Non-pigmented ciliary epithelial cell (primary cell): ENCODE measurements around the gene NUDT14.

Source experiments
- DNase-seq: peaks from one replicate; pipeline ENCODE4 v3.0.0-alpha.2; 2010; ENCODE audit warnings: low read depth

NUDT14 gene

DNA sequence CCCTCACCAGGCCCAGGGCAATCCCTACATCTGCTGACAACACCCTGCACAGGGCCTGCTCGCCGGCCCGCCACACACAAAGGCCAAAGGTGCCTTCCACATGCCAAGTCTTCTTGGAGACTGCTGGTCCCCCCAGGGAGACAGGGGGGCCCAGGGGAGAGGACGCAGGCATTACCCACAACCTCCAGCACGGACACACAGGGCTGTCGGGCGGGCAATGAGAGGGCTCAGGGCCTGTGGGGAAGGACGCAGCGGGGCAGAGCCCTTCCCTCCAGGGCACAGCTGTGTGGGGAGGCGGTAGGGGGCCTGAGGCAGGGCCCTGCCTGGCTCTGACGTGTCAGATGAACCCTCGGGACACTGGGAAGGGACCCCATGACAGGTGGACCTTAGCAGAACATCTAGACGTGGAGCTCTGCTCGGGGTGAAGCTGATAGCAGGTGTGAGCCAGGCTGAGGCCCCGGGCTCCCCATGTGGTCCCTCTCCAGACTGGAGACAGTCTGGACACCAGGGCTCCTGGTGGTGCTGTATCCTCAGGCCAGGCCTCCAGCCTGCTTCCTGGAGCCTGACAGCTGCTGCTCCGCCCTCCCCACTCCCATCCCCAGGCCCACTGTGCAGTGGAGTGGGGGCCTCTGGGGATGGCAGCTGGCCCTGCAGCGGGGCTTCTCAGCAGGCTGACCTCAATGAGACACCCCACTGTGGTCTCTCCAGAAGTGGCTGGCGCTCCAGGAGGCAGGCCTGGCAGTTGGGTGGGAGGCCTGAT lies 31.6 kb upstream of the NUDT14 start:
- DNase-seq = no peak

DNA sequence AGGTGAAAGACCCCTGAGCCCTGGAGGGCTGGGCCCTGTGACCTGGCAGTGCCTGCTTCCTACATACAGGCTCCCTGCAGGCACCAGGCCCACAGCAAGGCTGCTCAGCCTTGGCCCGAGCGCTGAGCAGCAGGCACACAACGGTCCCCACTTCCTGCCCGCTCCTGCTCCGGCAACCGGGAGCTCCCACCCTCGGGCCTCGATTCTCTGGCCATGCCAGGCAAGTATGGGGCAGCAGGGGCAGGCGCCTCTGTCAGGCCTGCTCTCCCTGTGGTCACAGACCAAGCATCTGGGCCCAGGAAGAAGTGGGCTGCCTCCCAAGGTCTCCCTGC lies 30.6 kb upstream of the NUDT14 start:
- DNase-seq = no peak

DNA sequence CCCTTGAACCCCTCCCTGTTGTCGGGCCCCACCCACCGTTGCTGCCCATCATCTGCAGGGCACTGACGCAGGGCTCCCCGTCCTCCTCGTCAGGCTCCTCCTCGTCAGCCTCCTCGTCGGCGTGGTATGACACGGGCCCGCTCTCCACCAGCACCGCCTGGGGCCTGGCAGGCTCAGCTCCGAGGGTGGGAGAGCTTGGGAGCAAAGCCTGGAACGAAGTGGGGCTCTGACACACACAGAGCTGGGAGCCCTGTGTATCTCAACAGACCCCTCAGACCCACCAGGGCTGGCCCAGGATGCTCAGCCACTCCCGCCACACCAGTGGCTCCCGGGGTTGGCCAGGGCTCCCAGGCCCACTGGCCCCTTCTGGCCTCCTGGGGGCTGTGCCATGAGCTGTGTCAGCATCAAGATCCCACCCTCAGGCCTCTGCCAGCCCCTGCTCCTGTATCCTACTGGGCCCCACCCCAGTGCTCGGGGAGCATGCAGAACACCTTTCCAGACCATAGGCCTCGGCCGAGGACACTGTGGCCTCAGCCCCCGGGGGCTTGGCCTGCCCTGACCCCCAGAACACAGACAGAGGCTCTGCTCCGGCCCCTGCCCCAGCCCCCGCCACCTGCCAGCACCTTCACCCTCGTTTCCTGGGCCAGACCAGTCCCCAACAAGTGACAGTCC lies 30.1 kb upstream of the NUDT14 start:
- no peak for DNase-seq

DNA sequence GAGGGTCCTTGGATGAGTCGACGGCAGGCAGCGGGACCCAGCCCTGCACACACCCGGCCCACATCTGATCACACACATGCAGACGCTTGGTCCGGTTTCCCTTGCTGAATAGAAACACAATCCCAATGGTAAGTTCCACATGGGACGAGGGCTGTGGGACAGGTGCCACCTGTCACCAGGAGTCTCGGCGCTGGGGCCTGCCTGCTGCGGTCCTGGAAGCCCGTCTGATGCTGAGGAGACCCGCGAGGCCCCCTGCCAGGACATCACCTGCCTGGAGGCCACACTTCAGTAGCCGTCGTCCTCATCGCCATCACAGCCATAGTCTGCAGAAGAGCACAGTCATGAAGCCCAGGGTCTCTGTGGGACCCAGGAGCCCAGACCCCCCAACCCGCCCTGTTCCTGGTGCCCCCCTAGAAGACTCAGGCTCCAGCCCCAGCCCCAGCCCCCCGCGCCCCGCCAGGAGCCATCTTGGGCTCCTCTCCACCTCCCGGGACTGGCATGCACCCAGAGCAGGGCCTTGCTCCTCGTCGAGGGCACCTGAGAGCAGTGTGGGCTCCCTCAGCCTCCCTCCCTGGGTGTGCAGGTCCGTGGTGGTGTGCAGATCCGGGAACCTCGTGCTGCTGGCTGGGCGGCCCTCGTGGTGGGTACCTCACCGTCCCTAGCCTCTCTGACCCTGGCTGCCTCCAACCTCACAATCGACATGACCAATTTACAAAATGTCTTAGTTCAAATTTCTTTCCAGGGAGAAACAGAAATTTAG lies 29.3 kb upstream of the NUDT14 start:
- no peak for DNase-seq

DNA sequence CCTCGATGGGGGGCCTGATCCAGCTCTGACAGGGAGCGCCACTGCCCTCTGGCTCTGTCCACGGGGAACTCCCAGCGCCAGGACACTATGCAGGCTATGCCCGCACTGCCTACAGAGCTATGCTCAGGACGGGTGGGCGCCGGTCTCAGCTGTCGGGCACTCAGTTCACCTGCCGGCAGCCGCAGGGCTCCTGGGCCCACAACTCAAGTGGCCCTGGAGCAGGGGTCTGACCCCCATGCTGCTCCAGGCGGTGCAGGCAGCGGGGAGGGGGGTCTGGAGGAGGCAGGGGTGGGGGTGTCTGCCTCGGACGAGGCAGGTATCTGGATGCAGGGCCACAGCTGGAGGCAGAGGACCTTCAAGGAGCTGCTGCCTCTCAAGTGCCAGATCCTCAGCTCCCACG lies 28.5 kb upstream of the NUDT14 start:
- no peak for DNase-seq

DNA sequence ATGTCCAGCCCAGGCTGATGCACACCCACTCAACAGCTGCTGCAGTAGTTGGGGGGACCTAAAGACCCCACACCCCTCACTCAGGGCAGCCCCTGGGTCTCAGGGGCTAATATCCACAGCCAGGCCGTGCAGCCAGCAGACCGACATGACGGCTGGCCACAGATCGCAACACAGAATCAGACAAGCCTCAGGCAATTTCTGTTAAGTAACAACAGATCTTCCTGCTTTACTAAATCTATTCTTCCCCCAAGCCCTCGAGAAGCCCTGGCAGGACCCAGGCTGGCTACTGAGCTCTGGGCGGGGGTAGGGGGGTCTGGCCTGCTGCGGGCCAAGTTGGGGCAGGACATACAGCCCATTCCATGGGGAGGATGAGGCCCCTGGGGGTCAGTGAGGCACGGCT lies 28.0 kb upstream of the NUDT14 start:
- DNase-seq = no peak

DNA sequence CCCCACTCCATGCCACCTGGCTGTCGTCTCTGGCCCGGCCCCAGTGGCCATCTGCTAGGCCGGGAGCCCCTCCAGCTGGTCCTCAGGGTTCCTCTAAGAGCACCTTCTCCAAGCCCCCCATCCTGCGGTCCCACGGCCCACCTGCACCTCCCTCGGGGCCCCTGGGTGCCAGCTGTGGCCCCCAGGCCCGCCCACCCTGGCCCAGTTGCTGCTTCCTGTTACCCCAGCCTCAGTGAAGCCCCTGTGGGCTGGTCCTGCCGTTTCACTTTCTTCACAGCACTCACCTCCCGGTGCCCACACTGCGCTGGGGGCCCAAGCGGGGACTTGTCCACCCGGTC lies 27.6 kb upstream of the NUDT14 start:
- no peak for DNase-seq

DNA sequence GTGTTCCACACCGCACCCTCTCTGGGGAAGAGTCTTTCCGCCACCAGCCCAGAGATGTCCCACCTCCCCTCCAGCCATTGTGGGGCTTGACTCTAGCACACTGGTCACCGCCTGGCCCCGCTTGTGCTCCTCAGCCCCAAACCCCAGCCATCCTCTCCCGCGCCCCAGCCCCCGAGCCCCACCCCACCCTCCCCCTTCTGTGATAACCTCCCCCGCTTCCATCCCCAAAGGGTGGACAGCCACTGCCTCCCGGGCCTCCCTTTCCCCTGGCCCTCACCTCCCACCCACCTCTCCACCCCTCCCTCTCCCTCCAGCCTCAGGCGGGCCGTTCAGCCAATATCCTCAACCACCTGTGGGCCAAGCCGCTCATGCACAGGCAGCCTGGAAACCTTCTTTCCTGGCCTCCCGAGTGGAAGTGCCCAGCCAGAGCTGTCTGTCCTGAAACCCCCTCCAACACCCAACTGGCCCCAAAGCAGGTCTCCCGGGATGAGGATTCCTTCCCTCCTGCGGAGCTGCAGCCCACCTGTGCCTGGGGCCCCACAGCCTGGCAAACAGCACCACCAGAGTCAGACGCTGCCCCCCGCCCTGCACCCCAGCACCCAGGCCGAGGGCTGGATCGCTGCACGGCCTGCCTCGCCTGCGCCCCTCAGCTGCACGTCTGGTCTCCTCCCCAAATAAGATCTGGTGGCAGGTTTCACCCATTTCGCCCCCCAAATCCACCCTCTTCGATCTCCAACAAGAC lies 27.1 kb upstream of the NUDT14 start:
- no peak for DNase-seq

DNA sequence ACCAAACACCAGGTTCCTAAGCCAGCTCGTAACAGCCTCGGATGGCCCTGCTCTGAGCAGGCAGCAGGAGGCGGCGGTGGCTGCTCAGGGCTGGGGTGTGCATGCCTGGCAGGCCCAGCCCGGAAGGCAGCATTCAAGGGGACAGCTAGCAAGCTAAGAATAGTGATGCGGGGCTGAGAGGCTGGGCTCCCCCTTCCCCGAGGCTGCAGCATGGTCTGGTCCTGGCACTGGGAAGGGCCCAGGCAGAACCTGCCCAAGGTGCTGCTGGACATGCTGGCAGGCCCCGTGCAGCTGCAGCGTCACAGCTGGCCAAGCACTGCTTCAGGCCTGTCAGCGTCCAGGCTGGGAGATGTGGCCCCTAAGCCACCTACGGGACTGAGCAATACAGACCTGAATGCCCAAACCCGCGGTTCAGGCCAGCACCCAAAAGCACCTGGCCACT lies 26.4 kb upstream of the NUDT14 start:
- no peak for DNase-seq

DNA sequence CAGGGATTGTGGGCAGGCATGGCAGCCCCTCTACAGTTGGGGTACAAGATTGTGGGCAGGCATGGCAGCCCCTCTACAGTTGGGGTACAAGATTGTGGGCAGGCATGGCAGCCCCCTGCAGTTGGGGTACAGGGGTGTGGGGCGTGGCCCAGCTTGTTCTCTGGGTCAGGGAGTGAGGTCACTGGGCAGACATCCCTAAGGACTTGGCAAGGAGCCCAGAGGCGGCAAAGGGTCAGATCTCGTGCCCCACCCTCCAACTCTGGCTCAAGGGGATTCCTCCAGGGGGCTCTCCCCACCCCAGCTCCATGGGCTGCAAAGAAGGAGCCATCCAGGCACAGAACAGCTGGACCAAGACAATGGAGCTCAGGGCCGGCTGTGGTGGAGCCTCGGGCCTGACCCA lies 25.8 kb upstream of the NUDT14 start:
- no peak for DNase-seq

DNA sequence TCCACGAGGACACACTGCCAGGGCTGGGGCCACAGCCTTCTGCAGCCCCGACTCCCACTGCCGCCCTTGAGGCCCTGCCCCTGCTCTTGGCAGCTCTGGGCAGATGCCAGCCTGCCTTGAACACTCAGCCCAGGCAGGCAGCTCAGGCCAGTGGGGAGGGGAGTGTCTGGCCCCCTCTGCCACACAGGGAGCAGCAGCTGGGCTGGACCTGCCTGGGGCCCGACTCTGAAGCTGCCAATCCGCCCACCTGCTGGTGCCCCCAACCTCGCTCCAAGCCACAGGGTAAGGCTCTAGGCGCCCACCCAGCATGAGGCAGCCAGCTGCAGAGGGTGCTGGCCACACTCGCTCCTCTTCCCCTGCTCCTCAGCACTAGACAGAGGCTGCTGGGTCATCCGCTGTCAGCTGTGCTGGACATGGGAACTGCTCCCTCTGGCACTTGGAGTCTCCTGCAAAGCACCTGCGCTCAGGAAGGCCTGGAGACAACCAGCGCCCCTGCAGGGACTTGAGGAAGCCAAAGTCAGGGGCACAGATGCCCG lies 24.6 kb upstream of the NUDT14 start:
- DNase-seq = no peak

DNA sequence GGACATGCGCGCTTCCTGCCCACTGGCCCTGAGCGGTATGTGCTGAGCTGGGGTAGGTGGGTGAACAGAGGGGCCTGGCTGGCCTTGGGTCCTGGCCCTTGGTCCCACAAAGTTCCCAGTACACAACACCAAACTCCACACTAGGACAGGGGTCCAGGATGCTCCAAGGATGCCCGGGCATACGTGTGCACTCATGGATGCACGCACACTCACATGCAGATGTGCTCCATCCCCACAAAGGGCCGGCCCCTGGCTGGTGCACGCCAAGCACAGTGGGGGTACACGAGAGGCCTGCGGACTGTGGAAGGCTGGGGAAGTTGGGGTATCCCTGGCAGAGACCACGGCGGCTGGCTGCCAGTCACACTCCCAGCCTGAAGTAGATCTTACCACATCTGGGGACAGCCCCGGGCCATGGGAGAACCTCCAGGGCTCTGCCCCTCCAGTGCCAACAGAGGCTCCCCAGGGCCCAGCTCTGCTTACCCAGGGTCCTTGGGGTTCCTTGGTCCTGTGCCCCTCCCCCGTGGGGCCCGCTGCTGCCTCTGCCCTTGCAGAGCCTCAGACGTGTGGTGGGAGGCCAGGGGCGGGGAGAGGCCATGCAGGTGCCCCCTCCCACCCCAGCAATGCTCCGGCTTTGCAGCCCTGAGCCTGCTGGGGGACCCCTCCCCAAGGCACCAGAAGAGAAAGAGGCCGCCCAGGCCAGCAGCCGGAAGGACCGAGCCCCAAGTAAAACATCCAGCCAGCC lies 24.0 kb upstream of the NUDT14 start:
- no peak for DNase-seq

DNA sequence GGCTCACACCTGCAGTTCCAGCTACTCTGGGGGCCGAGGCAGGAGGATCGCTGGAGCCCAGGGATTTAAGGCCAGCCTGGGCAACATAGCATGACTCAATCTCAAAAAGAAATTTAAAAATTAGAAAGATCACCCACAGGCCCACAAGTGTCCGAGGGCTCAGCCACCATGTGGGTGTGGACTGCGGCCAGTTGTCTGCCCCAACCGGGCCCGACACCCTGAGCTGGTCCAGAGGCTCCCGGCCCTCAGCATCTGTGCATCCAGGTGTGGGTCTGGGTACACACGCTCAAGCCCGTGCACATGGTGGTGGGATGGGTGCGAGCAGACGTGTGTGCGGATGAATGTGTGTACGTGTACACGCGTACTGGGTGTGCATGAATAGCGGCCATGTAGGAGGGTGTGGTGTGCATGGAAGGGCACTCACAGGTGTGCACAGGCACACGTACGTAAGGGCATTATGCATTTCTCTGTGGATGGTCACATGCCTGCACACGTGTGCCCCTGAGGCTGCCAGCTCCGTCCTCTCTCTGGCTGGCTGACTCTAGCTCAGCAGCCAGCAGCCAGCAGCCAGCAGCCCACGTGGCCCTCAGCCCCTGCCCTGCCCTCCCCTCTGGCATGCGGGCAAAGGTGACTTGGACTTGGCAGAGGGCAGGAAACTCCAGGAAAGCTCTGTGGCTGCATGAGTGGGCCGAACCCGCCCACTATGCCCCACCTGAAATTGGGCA lies 23.3 kb upstream of the NUDT14 start:
- DNase-seq = no peak

DNA sequence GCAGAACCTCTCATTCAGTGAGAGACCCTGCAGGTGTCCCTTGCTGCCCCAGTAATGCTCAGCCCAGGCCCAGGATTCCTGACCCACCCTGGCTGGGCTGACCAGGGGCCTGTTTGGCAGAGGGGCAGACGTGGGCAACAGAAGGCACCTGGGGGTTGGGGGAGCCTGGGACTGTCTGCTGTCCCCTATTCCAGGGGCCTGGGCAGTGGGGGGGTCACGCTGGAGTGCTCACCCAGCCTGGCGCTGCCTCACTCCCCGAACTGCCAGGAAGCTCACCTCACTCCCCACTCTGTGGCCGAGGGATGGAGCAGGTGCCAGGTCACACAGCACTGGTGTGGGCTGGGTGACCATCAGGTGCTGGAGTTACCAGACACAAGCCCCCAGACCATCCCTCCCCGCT lies 22.6 kb upstream of the NUDT14 start:
- DNase-seq = no peak

DNA sequence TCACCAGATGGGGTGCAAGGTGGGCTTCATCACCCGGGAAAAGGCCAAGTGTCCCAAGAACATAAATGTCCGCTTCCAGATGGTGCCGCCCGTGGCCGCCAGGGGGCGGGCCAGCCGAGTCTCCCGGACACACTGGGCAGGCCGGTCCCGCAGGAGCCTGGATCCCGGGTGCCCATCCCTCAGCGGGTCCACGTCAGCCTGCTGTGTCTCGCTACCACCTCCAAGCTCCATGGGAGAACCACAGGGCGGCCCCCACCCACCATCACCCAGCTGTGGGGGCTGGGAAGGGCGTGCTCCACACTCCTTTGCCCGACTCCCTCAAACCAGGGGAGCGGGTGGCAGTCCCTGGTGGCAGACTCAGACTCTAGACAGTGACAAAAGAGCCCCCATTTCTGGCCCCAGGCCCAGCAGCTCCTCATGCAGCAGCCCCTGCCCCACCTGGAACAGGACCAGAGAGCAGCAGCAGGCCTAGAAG lies 22.0 kb upstream of the NUDT14 start:
- no peak for DNase-seq

DNA sequence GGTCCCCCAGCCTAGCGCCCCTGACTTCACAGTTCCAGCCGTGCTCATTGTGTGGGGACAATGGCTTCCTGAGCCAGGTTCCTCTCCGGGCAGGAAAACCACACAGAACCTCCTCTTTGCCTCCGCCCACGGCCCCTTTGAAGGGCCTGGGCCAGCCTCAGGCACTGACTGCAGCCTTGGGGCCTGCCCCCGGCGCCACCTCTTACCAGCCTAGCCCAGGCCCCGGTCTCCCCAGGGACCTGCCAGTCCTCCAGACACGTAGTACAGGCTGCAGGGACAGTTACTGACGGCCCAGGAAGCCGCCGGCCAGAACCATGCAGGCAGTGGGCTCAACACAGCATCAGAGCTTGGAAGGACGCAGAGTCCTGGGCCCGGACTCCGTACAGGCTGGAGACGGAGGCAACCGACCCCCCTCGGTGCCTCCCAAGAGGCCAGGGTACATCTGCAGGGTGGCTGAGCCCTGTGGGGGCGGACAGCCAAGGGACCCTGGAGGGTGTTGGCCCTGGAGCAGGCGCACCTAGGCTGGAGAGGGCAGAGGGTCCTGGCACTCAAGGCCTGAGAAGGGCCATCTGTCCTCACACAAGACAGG lies 20.9 kb upstream of the NUDT14 start:
- DNase-seq = no peak

DNA sequence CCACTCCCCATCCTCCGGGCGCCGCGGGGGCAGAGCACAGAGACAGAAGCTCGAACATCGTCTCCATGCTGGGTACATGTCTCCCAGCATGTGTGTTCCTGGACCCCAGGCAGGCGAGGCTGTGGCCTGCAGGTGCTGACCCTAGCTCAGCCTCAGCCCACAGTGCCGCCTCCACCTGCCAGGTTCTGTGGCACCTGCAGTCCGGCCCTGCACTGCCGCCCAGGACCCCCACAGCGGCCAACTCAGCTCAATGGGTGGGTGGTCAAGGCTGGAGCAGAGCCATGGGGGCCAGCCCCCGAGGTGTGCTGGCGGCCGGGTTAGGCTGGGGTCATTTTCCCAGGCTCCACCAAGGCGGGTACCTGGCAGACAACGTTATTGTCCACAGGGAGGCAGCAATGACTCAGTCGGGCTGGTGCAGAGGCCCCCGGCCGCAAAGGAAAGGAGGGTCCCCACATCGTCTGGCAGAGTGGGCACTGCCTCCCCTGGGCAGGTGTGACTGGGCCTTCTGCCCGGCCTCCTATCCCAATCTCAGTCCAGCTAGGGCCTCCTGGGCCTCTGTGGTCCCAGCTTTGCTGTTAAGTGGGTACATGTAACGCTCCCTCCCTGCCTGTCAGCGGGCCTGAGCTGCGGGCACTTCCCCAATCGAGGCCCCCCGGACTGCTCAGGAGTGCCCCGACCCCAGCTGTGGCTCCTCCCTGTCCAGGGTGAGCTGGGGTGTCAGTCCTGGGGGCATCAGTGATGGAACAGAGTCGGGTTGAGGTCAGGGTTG lies 20.2 kb upstream of the NUDT14 start:
- DNase-seq = no peak

DNA sequence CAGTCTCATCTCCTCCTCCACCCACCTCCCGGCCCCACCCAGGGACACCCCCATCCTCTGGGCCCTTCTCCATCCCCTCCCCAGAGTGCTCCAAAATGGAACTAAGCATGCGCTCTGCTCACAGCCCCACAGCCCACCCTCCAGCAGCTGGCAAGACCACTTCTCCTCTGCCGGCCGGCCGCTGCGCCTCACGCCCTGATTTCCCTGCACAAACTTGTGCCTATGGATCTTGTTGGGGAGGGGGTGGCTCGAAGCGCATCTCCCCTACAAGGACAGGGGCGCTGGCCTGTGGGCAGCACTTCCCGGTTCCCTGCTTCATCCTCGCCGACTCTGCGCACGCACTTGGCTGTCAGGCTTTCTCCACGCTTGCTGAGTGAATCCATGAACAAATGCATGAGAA lies 19.5 kb upstream of the NUDT14 start:
- no peak for DNase-seq

DNA sequence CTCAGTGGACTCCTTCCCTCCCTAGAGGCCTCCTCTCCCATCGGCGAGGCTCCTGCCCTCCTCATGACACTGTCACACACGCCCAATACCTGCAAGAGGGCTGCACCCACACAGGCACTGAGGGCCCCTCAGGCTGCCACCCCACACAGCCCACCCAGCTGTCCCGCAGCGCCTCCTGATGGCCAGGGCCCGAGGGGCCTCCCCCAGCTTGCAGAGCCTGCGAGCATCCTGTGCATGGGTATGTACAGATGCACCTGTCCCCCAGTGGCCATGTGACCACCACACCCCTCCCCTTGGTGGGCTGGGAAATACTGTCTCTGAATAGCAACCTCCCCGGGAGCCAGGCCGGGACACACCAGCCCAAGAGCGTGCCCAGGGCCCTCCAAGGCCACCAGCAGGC lies 19.0 kb upstream of the NUDT14 start:
- no peak for DNase-seq

DNA sequence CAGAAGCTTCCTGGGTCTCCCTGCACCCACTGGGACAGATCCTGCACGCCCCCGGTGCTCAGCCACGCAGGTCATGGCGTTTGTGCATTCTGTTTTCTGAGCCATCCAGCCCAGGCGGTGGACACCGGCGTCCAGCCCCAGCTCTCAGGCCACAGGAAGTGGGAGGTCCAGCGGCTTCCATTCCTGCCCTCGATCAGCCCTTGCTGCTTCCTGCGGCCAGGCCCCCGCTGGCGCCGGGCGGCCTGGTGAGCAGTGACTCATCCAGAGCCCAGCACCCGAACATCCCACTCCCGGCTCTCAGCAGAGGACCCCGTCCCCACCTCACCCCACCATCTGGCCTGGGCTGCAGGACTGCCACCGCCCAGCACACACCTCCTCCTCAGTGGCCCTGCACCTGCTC lies 18.0 kb upstream of the NUDT14 start:
- no peak for DNase-seq
